ENCODE measurements around the gene CHPF2.

GRCh38 chr7:151243045-151243349 lies 10.7 kb downstream of the CHPF2 start:
- no peak for TF ChIP-seq CTCF (IDR thresholded peaks at IDR 0.05)
- TF ChIP-seq ZFX (IDR thresholded peaks at IDR 0.05; ENCODE audit: borderline replicate concordance) = no peak

Measured in 22Rv1 (cell line).